Measurements from ENCODE around the gene AUP1.

AUP1 gene

GRCh38 chr2:74481431-74481830, 48.1 kb downstream of the AUP1 start:
- DNase-seq (ENCODE audit: low read depth, low spot score): no peak
- ChIA-PET CTCF (interaction anchor here (1.0 to 15.3 kb wide), 15 partner anchors 9 to 148 kb away, joined by 3 to 401 read pairs (median 9); partner anchors contain the start of genes AUP1, HTRA2, INO80B and LBX2), POLR2A (interaction anchor here (0.6 to 3.1 kb wide), 12 partner anchors 8 to 357 kb away, joined by 3 to 10 read pairs (median 4); partner anchors contain the start of genes MRPL53 and WBP1)

More at GRCh38 chr2:74481431-74481830, 48.1 kb downstream of the AUP1 start:
- H3K4me3 ChIP-seq (ENCODE audit: low read depth, low read length): peak overlapping the region; percentile 99
- TF ChIP-seq, protein P1, sequence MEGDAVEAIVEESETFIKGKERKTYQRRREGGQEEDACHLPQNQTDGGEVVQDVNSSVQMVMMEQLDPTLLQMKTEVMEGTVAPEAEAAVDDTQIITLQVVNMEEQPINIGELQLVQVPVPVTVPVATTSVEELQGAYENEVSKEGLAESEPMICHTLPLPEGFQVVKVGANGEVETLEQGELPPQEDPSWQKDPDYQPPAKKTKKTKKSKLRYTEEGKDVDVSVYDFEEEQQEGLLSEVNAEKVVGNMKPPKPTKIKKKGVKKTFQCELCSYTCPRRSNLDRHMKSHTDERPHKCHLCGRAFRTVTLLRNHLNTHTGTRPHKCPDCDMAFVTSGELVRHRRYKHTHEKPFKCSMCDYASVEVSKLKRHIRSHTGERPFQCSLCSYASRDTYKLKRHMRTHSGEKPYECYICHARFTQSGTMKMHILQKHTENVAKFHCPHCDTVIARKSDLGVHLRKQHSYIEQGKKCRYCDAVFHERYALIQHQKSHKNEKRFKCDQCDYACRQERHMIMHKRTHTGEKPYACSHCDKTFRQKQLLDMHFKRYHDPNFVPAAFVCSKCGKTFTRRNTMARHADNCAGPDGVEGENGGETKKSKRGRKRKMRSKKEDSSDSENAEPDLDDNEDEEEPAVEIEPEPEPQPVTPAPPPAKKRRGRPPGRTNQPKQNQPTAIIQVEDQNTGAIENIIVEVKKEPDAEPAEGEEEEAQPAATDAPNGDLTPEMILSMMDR (IDR thresholded peaks at IDR 0.05; ENCODE audit: insufficient read depth, low read length, missing control alignments): no peak

All from AG04449 (cell line).